Astrocyte of the cerebellum (primary cell): ENCODE data around the gene OR51F2.
"Not testable (repeated sequence)": the region's sequence is repeated elsewhere in the genome, so short reads cannot be mapped to it uniquely, and the experiment has no call there.

Experiments
- DNase-seq: peaks from one replicate; pipeline ENCODE4 v3.0.0-alpha.2; 2011; ENCODE audit warnings: low read depth
- H3K4me3 ChIP-seq: 2 replicates; pipeline ENCODE4 v1.5.1; 2011; ENCODE audit warnings: mild to moderate bottlenecking, low read depth, low read length, moderate library complexity
- in situ Hi-C: cut with HindIII; loops from 2 replicates; pipeline ENCODE4 v1.10.0; 2017; ENCODE audit warnings: low sequenced_read_pairs
- TF ChIP-seq, protein P1 (sequence below): IDR thresholded peaks from 2 replicates; pipeline ENCODE4 v1.5.1; 2012; ENCODE audit warnings: low read length, low read depth, moderate library complexity, mild to moderate bottlenecking; ENCODE audit errors: missing control alignments

Gene OR51F2

GRCh38 chr11:4821021-4821420 is at the start of gene OR51F2:
OR51F2 (plus strand) TSS chr11:4821321; CDS start chr11:4821422, 101 bp downstream.
- TF ChIP-seq, protein P1, sequence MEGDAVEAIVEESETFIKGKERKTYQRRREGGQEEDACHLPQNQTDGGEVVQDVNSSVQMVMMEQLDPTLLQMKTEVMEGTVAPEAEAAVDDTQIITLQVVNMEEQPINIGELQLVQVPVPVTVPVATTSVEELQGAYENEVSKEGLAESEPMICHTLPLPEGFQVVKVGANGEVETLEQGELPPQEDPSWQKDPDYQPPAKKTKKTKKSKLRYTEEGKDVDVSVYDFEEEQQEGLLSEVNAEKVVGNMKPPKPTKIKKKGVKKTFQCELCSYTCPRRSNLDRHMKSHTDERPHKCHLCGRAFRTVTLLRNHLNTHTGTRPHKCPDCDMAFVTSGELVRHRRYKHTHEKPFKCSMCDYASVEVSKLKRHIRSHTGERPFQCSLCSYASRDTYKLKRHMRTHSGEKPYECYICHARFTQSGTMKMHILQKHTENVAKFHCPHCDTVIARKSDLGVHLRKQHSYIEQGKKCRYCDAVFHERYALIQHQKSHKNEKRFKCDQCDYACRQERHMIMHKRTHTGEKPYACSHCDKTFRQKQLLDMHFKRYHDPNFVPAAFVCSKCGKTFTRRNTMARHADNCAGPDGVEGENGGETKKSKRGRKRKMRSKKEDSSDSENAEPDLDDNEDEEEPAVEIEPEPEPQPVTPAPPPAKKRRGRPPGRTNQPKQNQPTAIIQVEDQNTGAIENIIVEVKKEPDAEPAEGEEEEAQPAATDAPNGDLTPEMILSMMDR: no peak
- no peak within 1 kb of the TSS for H3K4me3 ChIP-seq
- in situ Hi-C loops: no loop called here
- no peak for DNase-seq

GRCh38 chr11:4782454-4782853 is 38.7 kb upstream of the OR51F2 start:
- TF ChIP-seq, protein P1: no peak
- in situ Hi-C loops: no loop called here

GRCh38 chr11:4797206-4797605 is 23.9 kb upstream of the OR51F2 start:
- no peak overlapping the region for H3K4me3 ChIP-seq
- no peak for DNase-seq
- TF ChIP-seq, protein P1: no peak
- in situ Hi-C loops: no loop called here

More at GRCh38 chr11:4782454-4782853, 38.7 kb upstream of the OR51F2 start:
- H3K4me3 ChIP-seq: no peak overlapping the region
- DNase-seq: no peak

DNA sequence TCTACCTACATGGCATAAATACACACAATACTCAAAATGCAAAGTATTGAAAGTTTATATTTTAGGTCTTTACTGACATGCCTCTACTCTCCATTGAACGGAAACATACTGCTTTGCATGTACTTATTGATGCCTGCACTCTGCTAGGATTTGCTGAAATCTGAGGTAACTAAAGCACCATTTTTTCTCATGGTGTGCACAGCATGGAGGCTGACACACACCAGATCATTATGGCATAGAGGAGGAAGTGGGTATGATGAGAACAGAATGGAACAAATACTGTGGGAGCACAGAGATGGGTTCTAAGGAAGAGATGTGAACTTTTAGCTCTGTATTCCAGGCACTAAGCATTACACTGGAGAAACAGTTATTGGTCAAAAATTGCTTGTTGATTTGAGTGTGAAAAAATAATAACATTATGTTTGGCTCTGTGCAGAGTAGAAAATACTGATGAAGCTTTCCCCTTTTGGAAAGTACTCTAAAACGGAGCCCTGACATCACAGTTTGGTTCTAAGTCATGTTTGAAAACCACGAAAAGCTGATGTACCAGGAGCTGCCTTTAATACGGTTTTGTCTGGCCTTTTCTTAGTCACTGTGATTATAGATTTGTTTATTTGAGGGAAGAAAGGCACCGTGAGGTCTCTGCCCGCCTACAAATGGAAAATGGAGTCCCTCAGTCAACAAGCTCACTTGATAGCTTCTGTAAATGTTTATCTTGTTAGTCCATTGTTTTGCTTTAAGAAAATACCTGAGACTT is 22.5 kb upstream of the OR51F2 start:
- in situ Hi-C loops: no loop called here
- no peak overlapping the region for H3K4me3 ChIP-seq
- no peak for DNase-seq
- TF ChIP-seq, protein P1: no peak

DNA sequence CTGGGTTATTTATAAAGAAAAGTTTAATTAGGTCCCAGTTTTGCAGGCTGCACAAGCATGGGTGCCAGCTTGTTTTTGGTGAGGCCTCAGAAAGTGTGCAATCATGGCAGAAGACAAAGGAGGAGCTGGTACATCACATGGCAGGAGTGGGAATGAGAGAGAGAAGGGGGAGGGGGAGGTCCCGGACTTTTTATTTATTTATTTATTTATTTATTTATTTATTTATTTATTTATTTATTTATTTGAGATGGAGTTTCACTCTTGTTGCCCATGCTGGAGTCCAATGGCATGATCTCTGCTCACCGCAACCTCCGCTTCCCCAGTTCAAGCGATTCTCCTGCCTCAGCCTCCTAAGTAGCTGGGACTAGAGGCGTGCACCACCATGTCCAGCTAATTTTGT is 19.8 kb upstream of the OR51F2 start:
- DNase-seq: not testable (repeated sequence)

DNA sequence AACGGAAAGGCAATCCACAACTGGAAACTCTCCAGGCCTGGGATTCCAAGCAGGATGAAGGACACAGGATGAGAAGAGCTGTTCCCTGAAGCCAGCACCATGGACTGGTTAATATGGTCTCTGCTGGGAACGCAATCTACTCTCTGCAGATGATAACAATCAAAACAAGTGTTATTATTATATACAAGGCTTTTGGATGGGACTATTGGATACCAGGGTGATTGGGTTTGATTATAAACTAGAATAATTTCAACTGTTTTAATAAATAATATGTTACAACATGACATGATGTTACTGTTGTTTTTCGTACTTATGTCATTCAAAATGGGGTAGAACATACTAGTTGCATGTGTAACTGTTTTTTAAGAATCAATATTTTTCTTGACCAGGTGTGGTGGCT is 16.8 kb upstream of the OR51F2 start, which contains the start of gene OR52R1:
TSS of gene OR52R1 (minus strand) at position 101 of the 400 bp plus-strand sequence. CDS start at position 101, 0 bp downstream.
- in situ Hi-C loops: no loop called here
- no peak within 1 kb of the TSS for H3K4me3 ChIP-seq
- TF ChIP-seq, protein P1: no peak
- DNase-seq: no peak

More for the DNA sequence above, 19.8 kb upstream of the OR51F2 start:
- H3K4me3 ChIP-seq, in situ Hi-C loops: not testable (repeated sequence)

GRCh38 chr11:4808476-4808875 is 12.6 kb upstream of the OR51F2 start:
- H3K4me3 ChIP-seq: no peak overlapping the region
- no peak for DNase-seq
- in situ Hi-C loops: no loop called here
- TF ChIP-seq, protein P1: no peak
